HUES64 (cell line): Measurements from ENCODE around the gene SPATA31D1. TPM values are rescaled to one million over a fixed set of nuclear protein-coding genes. Genes with fewer than 3 reads are reported as not detected.
"Not testable (repeated sequence)": the region's sequence is repeated elsewhere in the genome, so short reads cannot be mapped to it uniquely, and the experiment has no call there.

Experiments
- H3K27ac ChIP-seq: 2 replicates; pipeline ENCODE4 v1.7.0; 2013; ENCODE audit warnings: low read depth, low read length, inconsistent platforms
- H3K27me3 ChIP-seq: 2 replicates; pipeline ENCODE4 v1.6.1; 2013; ENCODE audit warnings: mild to moderate bottlenecking, low read length; ENCODE audit not compliant: insufficient read depth
- H3K36me3 ChIP-seq: 2 replicates; pipeline ENCODE4 v1.6.1; 2013; ENCODE audit warnings: mild to moderate bottlenecking, low read length; ENCODE audit not compliant: insufficient read depth
- H3K4me1 ChIP-seq: 2 replicates; pipeline ENCODE4 v1.6.1; 2013; ENCODE audit warnings: mild to moderate bottlenecking, low read length, moderate library complexity; ENCODE audit not compliant: insufficient read depth
- H3K4me3 ChIP-seq: 2 replicates; pipeline ENCODE4 v1.5.1; 2013; ENCODE audit warnings: mild to moderate bottlenecking, low read length, moderate library complexity
- H3K9ac ChIP-seq: 2 replicates; pipeline ENCODE4 v1.6.1; 2013; ENCODE audit warnings: mild to moderate bottlenecking, low read depth, low read length
- H3K9me3 ChIP-seq: 2 replicates; pipeline ENCODE4 v1.6.1; 2013; ENCODE audit warnings: low read depth, low read length; ENCODE audit not compliant: insufficient read depth
- WGBS: fragments of 150-250, 120-280 bp; methylation state at CpG from one replicate; pipeline ENCODE4 v1.1.7; 2013; ENCODE audit warnings: missing lambda C conversion rate; 5-methylcytosine and 5-hydroxymethylcytosine counted together
- polyA plus RNA-seq, 2 experiments: library from polyadenylated mRNA; stranded (reverse); fragments of 50-300 nt; gene quantifications; one replicate each; pipeline ENCODE4 v1.2.3, GENCODE V29; 2013

SPATA31D1 gene
- polyA plus RNA-seq (2013, experiment 1 of 2): not detected
- not detected for polyA plus RNA-seq (2013, experiment 2 of 2)

DNA sequence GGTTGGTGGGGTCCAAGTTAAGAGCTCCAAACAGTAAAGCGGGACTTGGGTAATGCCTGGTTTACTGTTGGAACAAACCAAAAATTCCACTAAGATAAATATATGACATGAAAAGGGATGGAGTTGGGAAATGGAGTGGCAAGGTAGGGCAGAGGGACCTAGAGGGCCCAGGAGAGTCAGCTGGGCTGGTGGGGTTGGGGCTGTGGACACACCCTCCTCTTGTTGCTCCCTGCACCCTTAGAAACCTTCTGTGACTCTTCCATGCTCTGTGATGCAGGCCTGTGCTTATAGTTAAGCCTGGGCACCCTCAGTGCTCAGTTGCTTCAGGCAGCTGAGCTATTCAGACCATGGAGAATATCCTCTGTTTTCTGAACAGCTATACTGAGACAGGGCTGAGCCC, at the start of gene SPATA31D1:
Gene SPATA31D1, plus strand, starts transcription at position 301 of the 400 bp plus-strand sequence. Its CDS starts 47 bp downstream, at position 348.
- not testable (repeated sequence) for H3K9me3 ChIP-seq, H3K4me1 ChIP-seq, H3K9ac ChIP-seq, H3K36me3 ChIP-seq, H3K27me3 ChIP-seq, H3K4me3 ChIP-seq, H3K27ac ChIP-seq
- 100% methylated on average over 1 of the region's 1 CpG for WGBS

- not testable (repeated sequence) for H3K36me3 ChIP-seq, H3K9me3 ChIP-seq, H3K9ac ChIP-seq, H3K27me3 ChIP-seq, H3K4me3 ChIP-seq, H3K4me1 ChIP-seq, H3K27ac ChIP-seq
- WGBS: no CpG with 5 or more reads among the region's 2 CpGs
These were observed 45.2 kb upstream of the SPATA31D1 start, which contains the start of gene SPATA31D3 for GRCh38 chr9:81943393-81943792. TSS of gene SPATA31D3 (plus strand) at chr9:81943500. CDS start at chr9:81943586, 86 bp downstream.

DNA sequence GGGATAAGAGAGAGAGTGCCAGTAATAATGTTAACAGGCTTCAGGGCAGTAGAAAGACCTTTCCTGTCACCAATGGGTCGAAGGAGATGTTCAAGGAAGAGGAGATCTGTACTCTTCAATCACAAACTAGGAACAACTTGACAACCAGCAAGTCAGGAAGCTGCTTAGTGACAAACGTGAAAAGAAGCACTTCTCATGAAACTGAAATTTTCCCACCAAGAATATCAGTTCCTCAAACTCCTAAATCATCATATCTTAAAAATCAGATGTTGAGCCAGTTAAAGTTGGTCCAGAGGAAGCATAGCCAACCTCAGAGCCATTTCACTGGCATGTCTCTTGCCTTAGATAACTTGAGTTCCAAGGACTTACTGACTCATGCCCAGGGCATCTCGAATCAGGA, 39.9 kb upstream of the SPATA31D1 start:
- H3K36me3 ChIP-seq, H3K4me3 ChIP-seq, H3K27me3 ChIP-seq, H3K27ac ChIP-seq, H3K9ac ChIP-seq, H3K9me3 ChIP-seq, H3K4me1 ChIP-seq: not testable (repeated sequence)
- WGBS: 100% methylated on average over 1 of the region's 3 CpGs

GRCh38 chr9:81953096-81953495, 35.5 kb upstream of the SPATA31D1 start:
- H3K4me1 ChIP-seq: no peaks in the 10 kb centered on the region
- no CpG with 5 or more reads among the region's 1 CpG for WGBS
- no peaks in the 10 kb centered on the region for H3K36me3 ChIP-seq
- no peak overlapping the region for H3K9ac ChIP-seq
- H3K27ac ChIP-seq: no peak overlapping the region
- H3K4me3 ChIP-seq: no peak overlapping the region
- H3K27me3 ChIP-seq: no peaks in the 10 kb centered on the region
- peaks cover 26% of the 10 kb centered on the region for H3K9me3 ChIP-seq

GRCh38 chr9:81955625-81956024, 32.9 kb upstream of the SPATA31D1 start:
- Histone ChIP-seq H3K4me3 (no peak overlapping the region), H3K36me3 (no peaks in the 10 kb centered on the region), H3K4me1 (no peaks in the 10 kb centered on the region), H3K27ac (no peak overlapping the region), H3K9me3 (peaks cover 26% of the 10 kb centered on the region), H3K9ac (no peak overlapping the region), H3K27me3 (no peaks in the 10 kb centered on the region)

GRCh38 chr9:81964218-81965171, 24.1 kb upstream of the SPATA31D1 start:
- Histone ChIP-seq H3K36me3 (no peaks in the 10 kb centered on the region), H3K27ac (no peak overlapping the region), H3K9ac (no peak overlapping the region), H3K9me3 (no peaks in the 10 kb centered on the region), H3K27me3 (no peaks in the 10 kb centered on the region), H3K4me3 (no peak overlapping the region), H3K4me1 (no peaks in the 10 kb centered on the region)
- WGBS: 97% methylated on average over 6 of the region's 6 CpGs

DNA sequence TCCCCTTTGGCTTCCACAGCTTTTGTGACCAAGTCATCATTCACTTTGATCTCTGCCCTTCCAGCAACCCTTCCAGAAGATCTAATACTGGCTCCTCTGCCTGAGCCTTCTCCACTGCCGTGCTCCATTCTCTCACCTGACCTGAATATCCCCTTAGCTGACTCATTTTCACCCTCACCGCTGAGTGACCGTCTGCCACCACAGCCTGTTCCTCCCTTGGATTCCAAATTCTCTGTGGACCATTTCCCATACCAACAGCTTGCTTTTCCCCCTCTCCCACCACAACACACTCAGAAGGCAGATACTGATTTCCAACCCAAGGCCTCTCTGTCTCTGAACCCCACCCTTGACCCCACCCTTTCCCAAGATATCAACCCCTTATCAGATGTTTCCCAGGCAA, 20.5 kb upstream of the SPATA31D1 start:
- Histone ChIP-seq H3K4me1 (no peaks in the 10 kb centered on the region), H3K36me3 (no peaks in the 10 kb centered on the region), H3K27ac (no peak overlapping the region), H3K9me3 (0 out of 2 replicates have a peak, but pooled peaks cover 3% of the 10 kb centered on the region), H3K4me3 (no peak overlapping the region), H3K27me3 (no peaks in the 10 kb centered on the region), H3K9ac (no peak overlapping the region)
- 96% methylated on average over 3 of the region's 3 CpGs for WGBS

DNA sequence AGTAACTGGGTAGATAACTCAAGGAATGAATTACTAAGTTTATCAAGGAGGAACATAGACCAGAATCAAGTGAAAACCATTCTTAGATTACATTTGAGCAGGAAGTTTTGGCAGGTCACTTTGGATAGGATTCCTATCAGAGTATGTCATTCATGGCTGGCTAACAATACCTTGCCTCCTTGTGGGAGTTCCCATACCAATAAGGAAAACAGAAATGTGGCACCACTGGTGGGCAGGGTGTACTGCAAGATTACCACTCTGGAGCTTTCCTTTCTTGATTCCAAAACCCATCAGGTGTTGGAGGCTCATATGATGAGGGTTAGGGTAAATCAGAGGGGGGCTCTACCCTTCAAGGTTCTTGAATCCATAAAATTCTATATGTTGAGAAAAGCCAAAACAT, 18.6 kb upstream of the SPATA31D1 start:
- no peaks in the 10 kb centered on the region for H3K36me3 ChIP-seq
- H3K4me1 ChIP-seq: no peaks in the 10 kb centered on the region
- no peaks in the 10 kb centered on the region for H3K27me3 ChIP-seq
- no peak overlapping the region for H3K27ac ChIP-seq
- H3K4me3 ChIP-seq: no peak overlapping the region
- 0 out of 2 replicates have a peak, but pooled peaks cover 9% of the 10 kb centered on the region for H3K9me3 ChIP-seq
- H3K9ac ChIP-seq: no peak overlapping the region

DNA sequence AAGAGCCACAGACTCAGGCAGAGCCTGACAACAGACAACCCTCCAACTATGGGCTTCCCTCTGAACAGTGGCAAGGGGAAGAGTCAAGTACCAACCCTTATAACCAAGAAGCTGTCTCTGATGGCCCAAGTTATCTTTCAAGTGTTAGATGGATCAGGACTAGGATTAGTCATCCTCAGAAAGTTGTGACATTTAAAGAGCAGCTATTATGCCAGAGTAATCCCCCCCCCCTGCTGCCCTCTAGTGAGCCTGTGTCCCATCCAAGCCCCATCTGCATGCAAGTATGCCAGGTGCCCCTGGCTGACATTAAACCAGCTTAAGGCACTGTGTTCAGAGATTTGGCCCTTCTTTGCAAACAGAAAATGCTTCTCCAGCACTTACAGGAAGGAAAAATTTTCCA, 16.8 kb upstream of the SPATA31D1 start:
- Histone ChIP-seq H3K27ac (no peak overlapping the region), H3K36me3 (no peaks in the 10 kb centered on the region), H3K9me3 (0 out of 2 replicates have a peak, but pooled peaks cover 9% of the 10 kb centered on the region), H3K9ac (no peak overlapping the region), H3K4me3 (no peak overlapping the region), H3K4me1 (no peaks in the 10 kb centered on the region), H3K27me3 (no peaks in the 10 kb centered on the region)

- Histone ChIP-seq H3K9ac (no peak overlapping the region), H3K4me3 (no peak overlapping the region), H3K36me3 (no peaks in the 10 kb centered on the region), H3K27me3 (no peaks in the 10 kb centered on the region), H3K9me3 (0 out of 2 replicates have a peak, but pooled peaks cover 9% of the 10 kb centered on the region), H3K4me1 (no peaks in the 10 kb centered on the region), H3K27ac (no peak overlapping the region)
- WGBS: 79% methylated on average over 5 of the region's 5 CpGs
These were observed 13.8 kb upstream of the SPATA31D1 start for GRCh38 chr9:81974764-81975163.

- H3K36me3 ChIP-seq: no peaks in the 10 kb centered on the region
- WGBS: 92% methylated on average over 11 of the region's 11 CpGs
- 0 out of 2 replicates have a peak, but pooled peaks cover 6% of the 10 kb centered on the region for H3K9me3 ChIP-seq
- H3K27me3 ChIP-seq: no peaks in the 10 kb centered on the region
- no peak overlapping the region for H3K27ac ChIP-seq
- no peak overlapping the region for H3K4me3 ChIP-seq
- H3K9ac ChIP-seq: no peak overlapping the region
- H3K4me1 ChIP-seq: no peaks in the 10 kb centered on the region
These were observed 12.2 kb upstream of the SPATA31D1 start for GRCh38 chr9:81976351-81976750.
